ENCODE results near the gene GABRQ.

Gene GABRQ

GRCh38 chrX:152641996-152642395 is 4.3 kb downstream of the GABRQ start:
- in situ Hi-C loops (cut with HindIII; ENCODE audit: low sequenced_read_pairs) = loop anchor here (25.0 kb wide), 1 partner anchor 905 kb away; the partner anchor contains the start of gene CNGA2
- DNase-seq (ENCODE audit: low read depth) = no peak
- H3K4me3 ChIP-seq (ENCODE audit: low read depth, low read length) = no peak overlapping the region
- no peak for TF ChIP-seq CTCF (IDR thresholded peaks at IDR 0.05; ENCODE audit: low read depth, low read length, missing control alignments)

- no peak for TF ChIP-seq CTCF (IDR thresholded peaks at IDR 0.05; ENCODE audit: low read depth, low read length, missing control alignments)
- DNase-seq (ENCODE audit: low read depth) = no peak
- H3K4me3 ChIP-seq (ENCODE audit: low read depth, low read length) = no peak overlapping the region
- in situ Hi-C loops (cut with HindIII; ENCODE audit: low sequenced_read_pairs) = loop anchor here (25.0 kb wide), 1 partner anchor 906 kb away; the partner anchor contains the start of gene CNGA2
Measured at GRCh38 chrX:152642931-152643564, 5.4 kb downstream of the GABRQ start.

GRCh38 chrX:152646961-152647360 is 9.3 kb downstream of the GABRQ start:
- TF ChIP-seq CTCF (IDR thresholded peaks at IDR 0.05; ENCODE audit: low read depth, low read length, missing control alignments) = no peak
- in situ Hi-C loops (cut with HindIII; ENCODE audit: low sequenced_read_pairs) = loop anchor here (25.0 kb wide), 1 partner anchor 910 kb away; the partner anchor contains the start of gene CNGA2
- DNase-seq (ENCODE audit: low read depth) = no peak
- no peak overlapping the region for H3K4me3 ChIP-seq (ENCODE audit: low read depth, low read length)

DNA sequence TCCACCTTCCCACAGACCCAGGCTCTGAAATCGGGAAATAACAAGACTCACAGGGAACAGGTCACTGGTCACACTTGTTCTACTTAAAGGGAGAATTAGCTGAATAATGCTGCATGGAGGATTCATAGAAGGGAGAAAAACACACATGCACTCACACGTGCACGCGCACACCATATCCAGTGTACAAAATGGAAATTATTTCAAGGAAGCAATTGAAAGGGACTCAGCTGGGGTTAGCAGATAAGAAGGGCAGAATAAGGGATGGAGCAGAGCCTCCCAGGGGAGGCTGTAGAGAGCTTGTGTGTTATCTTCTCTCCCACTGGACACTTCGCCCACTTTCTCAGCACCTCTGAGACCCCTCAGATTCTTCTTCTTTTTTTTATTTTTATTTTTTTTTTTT is 10.3 kb downstream of the GABRQ start:
- in situ Hi-C loops (cut with HindIII; ENCODE audit: low sequenced_read_pairs) = loop anchor here (25.0 kb wide), 1 partner anchor 911 kb away; the partner anchor contains the start of gene CNGA2
- TF ChIP-seq CTCF (IDR thresholded peaks at IDR 0.05; ENCODE audit: low read depth, low read length, missing control alignments) = no peak
- DNase-seq (ENCODE audit: low read depth) = no peak
- no peak overlapping the region for H3K4me3 ChIP-seq (ENCODE audit: low read depth, low read length)

DNA sequence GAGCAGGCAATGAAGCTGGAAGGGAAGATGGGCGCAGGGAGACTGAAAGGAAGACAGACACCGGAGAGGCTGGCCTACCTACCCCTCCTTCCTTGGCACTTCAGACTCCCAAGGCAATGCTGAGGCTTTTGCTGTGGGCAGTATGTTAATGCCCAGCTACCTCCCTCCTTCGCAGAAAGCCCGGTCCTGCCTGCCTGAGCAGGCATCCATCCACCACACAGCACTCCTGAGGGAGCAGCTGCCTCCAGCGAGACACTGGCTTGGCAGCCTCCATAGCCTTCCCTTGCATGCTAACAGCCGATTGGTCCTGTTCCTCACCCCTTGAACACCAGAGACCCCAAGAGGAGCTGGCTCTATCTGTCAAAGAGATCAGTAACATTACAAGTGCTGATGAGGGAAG is 14.4 kb downstream of the GABRQ start:
- no peak for DNase-seq (ENCODE audit: low read depth)
- in situ Hi-C loops (cut with HindIII; ENCODE audit: low sequenced_read_pairs) = no loop called here
- H3K4me3 ChIP-seq (ENCODE audit: low read depth, low read length) = no peak overlapping the region
- no peak for TF ChIP-seq CTCF (IDR thresholded peaks at IDR 0.05; ENCODE audit: low read depth, low read length, missing control alignments)

GRCh38 chrX:152652467-152652866 is 14.8 kb downstream of the GABRQ start:
- no peak for DNase-seq (ENCODE audit: low read depth)
- no peak overlapping the region for H3K4me3 ChIP-seq (ENCODE audit: low read depth, low read length)
- TF ChIP-seq CTCF (IDR thresholded peaks at IDR 0.05; ENCODE audit: low read depth, low read length, missing control alignments) = no peak
- in situ Hi-C loops (cut with HindIII; ENCODE audit: low sequenced_read_pairs) = no loop called here

Data from astrocyte of the cerebellum (primary cell).